Body of pancreas (tissue), 4 donors: ENCODE results near the gene LPXN. TPM values are rescaled to one million over a fixed set of nuclear protein-coding genes. Genes with fewer than 3 reads are reported as not detected.

Source experiments
- ATAC-seq: fragments of 150-250 bp; one replicate; pipeline ENCODE4 v1.9.1; 2016
- DNase-seq, 4 donors: peaks; one replicate each; pipeline ENCODE4 v3.0.0-alpha.2; 2019
- H3K27ac ChIP-seq, 4 donors: fragments of 200-600 bp; sonication (generic); 1 replicate in 3 of 4; 2 replicates in 1 of 4; pipeline versions ENCODE4 v1.5.1 to v1.6.1; 2016 to 2019; ENCODE audit warnings: mild to moderate bottlenecking in 1 of 4, mixed read lengths in 1 of 4, moderate library complexity in 1 of 4
- H3K27me3 ChIP-seq, 2 donors: fragments of 200-600 bp; sonication (generic); one replicate each; pipeline ENCODE4 v1.6.0; 2016; ENCODE audit warnings: mild to moderate bottlenecking in 1 of 2
- H3K36me3 ChIP-seq, 2 donors: fragments of 200-600 bp; sonication (generic); replicated peaks in 1 of 2; 2 replicates each; pipeline ENCODE4 v1.5.1; 2016; ENCODE audit warnings: low read depth in 2 of 2; ENCODE audit not compliant: insufficient read depth in 1 of 2
- H3K4me1 ChIP-seq: fragments of 200-600 bp; sonication (generic); one replicate; pipeline ENCODE4 v1.6.0; 2016
- H3K4me3 ChIP-seq, 2 donors: fragments of 200-600 bp; sonication (generic); 1 replicate in 1 of 2; 2 replicates in 1 of 2; pipeline ENCODE4 v1.5.1; 2016 to 2019
- H3K9me3 ChIP-seq, 3 donors: fragments of 200-600 bp; sonication (generic); 1 replicate in 2 of 3; 2 replicates in 1 of 3; pipeline ENCODE4 v1.5.1; 2016
- POLR2A ChIP-seq, 3 donors: fragments of 450-650 bp; IDR thresholded peaks; one replicate each; pipeline ENCODE4 v1.6.1; 2016; ENCODE audit warnings: antibody characterized with exemption in 3 of 3, mild to moderate bottlenecking in 2 of 3
- WGBS, 2 donors: methylation state at CpG; one replicate each; pipeline ENCODE4 v1.1.5; 2017; 5-methylcytosine and 5-hydroxymethylcytosine counted together
- intact Hi-C: fragments of 100-400 bp; cut with DNase I; formaldehyde crosslinking; loops from one replicate; pipeline ENCODE4 v1.15.1; 2023
- total RNA-seq, 2 donors: library from RNA; depleted of rRNA; stranded (reverse); fragments of >200 nt; gene quantifications; one replicate each; pipeline ENCODE4 v1.1.0, GENCODE V29; 2016
- TF ChIP-seq, protein P1 (sequence below), 7 experiments: fragments of 450-650 bp in 4 of 7; fragments of 200-600 bp in 3 of 7; sonication (generic) in 3 of 7; IDR thresholded peaks; one replicate each; pipeline ENCODE4 v1.5.1; 2016 to 2019; ENCODE audit warnings: antibody characterized with exemption in 7 of 7

Gene LPXN
- total RNA-seq, 2 donors from 2014 or later = 5.7 to 6.3 TPM

DNA sequence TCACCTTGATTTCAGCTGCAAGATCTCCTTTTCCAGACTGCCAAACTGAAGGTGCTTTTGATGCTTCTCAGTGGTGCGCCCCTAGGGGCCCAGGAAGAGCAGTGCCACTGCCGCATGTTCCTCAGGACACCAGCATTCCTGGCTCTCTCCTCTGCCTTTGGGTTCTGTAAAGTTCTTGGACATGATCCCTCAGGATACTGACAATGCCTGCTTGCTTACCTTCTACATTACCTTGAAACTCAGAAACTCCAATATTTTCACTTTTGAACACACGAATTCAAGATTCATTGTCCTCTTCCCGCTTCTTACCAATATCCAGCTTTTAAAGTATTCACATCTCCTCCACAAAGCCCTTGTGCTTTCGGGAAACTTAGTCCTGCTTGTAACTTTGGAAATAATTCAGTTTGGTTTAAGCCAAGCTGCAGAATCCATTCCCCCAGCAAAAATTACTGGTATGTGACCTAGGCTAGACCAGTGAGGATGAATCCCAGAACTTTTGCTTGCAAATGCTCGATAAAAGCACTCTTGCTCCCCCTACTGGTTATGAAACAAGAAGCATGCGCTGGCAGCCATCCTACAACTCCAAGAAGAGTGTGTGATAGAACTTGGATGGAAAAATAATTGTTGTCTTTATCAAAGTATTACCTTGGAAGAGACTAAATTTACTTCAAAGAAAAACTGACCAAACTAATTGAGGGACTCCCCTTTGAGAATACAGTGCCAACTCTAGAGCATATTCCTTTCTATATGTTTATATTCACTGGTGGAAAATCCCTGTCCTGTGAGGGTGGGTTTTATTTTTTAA is 51.2 kb downstream of the LPXN start:
- H3K4me1 ChIP-seq = peaks cover 14% of the 10 kb centered on the region
- H3K4me3 ChIP-seq = no peak overlapping the region
- peaks cover 0 to 2% of the 10 kb centered on the region in 2 donors for H3K36me3 ChIP-seq
- H3K27ac ChIP-seq = peak overlapping the region in 1 of 4 donors; percentile 40
- TF ChIP-seq, protein P1, sequence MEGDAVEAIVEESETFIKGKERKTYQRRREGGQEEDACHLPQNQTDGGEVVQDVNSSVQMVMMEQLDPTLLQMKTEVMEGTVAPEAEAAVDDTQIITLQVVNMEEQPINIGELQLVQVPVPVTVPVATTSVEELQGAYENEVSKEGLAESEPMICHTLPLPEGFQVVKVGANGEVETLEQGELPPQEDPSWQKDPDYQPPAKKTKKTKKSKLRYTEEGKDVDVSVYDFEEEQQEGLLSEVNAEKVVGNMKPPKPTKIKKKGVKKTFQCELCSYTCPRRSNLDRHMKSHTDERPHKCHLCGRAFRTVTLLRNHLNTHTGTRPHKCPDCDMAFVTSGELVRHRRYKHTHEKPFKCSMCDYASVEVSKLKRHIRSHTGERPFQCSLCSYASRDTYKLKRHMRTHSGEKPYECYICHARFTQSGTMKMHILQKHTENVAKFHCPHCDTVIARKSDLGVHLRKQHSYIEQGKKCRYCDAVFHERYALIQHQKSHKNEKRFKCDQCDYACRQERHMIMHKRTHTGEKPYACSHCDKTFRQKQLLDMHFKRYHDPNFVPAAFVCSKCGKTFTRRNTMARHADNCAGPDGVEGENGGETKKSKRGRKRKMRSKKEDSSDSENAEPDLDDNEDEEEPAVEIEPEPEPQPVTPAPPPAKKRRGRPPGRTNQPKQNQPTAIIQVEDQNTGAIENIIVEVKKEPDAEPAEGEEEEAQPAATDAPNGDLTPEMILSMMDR (IDR thresholded peaks at IDR 0.05) = peak; percentile 47 to 79 (median 68)
- TF ChIP-seq POLR2A (IDR thresholded peaks at IDR 0.05) = no peak
- no peaks in the 10 kb centered on the region for H3K9me3 ChIP-seq
- ATAC-seq (peak; percentile 91), DNase-seq (peak; percentile 61 to 73 (median 70))
- intact Hi-C loops = no loop called here
- 26 to 31% methylated on average over 7 of the region's 7 CpGs for WGBS, 2 donors
- H3K27me3 ChIP-seq = no peaks in the 10 kb centered on the region

DNA sequence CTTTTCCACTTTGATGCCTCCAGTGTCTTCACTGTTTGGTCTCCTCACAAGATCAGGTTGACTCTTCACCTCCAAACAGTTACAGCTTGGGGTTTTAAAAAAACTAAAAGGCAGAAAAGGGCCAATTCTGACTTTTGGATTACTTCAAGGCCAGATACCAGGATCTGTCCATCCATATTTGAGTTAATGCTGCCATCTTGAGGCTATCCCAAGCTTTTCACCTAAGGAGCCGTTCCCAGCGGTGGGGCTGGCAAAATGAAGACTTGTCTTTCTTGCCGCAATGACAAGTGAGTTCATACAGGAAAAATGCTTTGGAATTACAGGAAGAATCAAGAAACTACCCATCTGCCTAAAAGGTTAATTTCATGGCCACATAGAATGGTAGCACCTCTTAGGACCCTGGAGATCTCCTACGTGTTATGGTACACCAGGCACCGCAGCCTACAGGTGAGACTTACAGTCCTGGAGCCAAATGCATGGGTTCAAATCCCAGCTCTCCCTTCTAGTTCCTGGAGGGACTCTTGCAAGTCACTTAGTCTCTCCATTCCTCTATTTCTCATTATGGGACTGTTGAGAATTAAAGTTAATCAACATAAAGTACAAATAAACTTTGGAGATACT is 61.8 kb downstream of the LPXN start:
- H3K27me3 ChIP-seq = no peaks in the 10 kb centered on the region
- H3K36me3 ChIP-seq = no peaks in the 10 kb centered on the region
- H3K4me3 ChIP-seq = no peak overlapping the region
- DNase-seq (peak; percentile 38 to 58 (median 49)), ATAC-seq (peak; percentile 83)
- intact Hi-C loops = no loop called here
- H3K27ac ChIP-seq = no peak overlapping the region
- no peak for TF ChIP-seq POLR2A (IDR thresholded peaks at IDR 0.05)
- TF ChIP-seq, protein P1 (IDR thresholded peaks at IDR 0.05) = peak; percentile 28 to 72 (median 68)
- H3K4me1 ChIP-seq = peaks cover 6% of the 10 kb centered on the region
- WGBS, 2 donors = 26 to 28% methylated on average over 5 of the region's 5 CpGs
- H3K9me3 ChIP-seq = no peaks in the 10 kb centered on the region

DNA sequence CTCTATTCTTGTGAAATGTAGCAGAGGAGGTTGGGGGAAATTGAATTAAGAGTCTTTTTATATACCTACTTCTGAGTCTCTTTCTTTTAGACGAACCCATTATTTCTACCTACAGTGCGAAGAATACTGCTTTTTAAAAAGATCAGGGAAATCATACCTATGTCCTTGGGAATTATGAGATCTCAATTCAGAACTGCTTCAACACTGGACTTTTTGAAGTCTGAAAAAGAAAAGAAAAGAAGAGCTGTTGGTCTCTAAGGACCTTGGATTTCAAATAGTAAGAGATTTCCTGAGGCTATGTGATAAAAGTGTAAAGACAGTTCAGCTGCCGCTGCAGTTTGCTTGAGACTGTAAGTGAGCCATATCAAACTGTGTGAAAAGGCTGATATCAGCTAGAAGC is 64.0 kb downstream of the LPXN start:
- no peaks in the 10 kb centered on the region for H3K36me3 ChIP-seq
- no peak overlapping the region for H3K4me3 ChIP-seq
- ATAC-seq = no peak
- H3K9me3 ChIP-seq = no peaks in the 10 kb centered on the region
- intact Hi-C loops = no loop called here
- H3K4me1 ChIP-seq = peaks cover 6% of the 10 kb centered on the region
- DNase-seq = no peak
- TF ChIP-seq POLR2A (IDR thresholded peaks at IDR 0.05) = no peak
- TF ChIP-seq, protein P1 (IDR thresholded peaks at IDR 0.05) = no peak
- WGBS, 2 donors = 70 to 77% methylated on average over 3 of the region's 3 CpGs
- no peak overlapping the region for H3K27ac ChIP-seq
- H3K27me3 ChIP-seq = no peaks in the 10 kb centered on the region

DNA sequence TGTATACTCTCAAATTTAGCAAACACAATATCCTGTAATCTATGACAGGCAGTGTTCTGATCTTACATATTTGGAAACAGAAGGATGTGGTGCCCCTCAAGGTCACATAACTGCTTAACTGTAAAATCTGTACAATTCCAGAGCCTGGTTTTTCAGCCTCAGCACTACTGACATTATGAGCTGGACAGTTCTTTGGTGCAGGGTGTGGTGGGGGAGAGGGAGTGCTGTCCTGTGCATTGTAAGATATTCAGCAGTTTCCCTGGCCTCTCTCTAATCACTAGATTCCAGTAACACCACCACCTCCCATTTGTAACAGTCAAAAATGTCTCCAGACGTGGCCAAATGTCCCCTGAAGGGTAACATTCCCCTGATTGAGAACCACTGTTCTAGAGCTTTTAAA is 65.9 kb downstream of the LPXN start:
- Histone ChIP-seq H3K9me3 (no peaks in the 10 kb centered on the region), H3K36me3 (no peaks in the 10 kb centered on the region), H3K4me1 (peaks cover 6% of the 10 kb centered on the region), H3K27me3 (no peaks in the 10 kb centered on the region), H3K27ac (no peak overlapping the region), H3K4me3 (no peak overlapping the region)
- no peak for ATAC-seq
- intact Hi-C loops = no loop called here
- 23 to 48% methylated on average over 1 of the region's 1 CpG for WGBS, 2 donors
- TF ChIP-seq POLR2A (IDR thresholded peaks at IDR 0.05) = no peak
- TF ChIP-seq, protein P1 (IDR thresholded peaks at IDR 0.05) = no peak
- no peak for DNase-seq
